Activated T-cell treated with anti-CD3 and anti-CD28 coated beads, Interleukin-2, amount 50 U/mL, for 72 hours (primary cell): ENCODE results near the gene GORASP2. TPM values are rescaled to one million over a fixed set of nuclear protein-coding genes. Genes with fewer than 3 reads are reported as not detected.

Source experiments
- ATAC-seq, 2 donors: fragments of 150-1000 bp; cut with Tn5 transposase; replicated peaks in 1 of 2; 2 replicates each; pipeline ENCODE4 v1.10.0; 2021; ENCODE audit warnings: moderate library complexity in 2 of 2, mild to moderate bottlenecking in 1 of 2
- DNase-seq, 2 donors: peaks; one replicate each; pipeline ENCODE4 v3.0.0; 2021 to 2022; ENCODE audit warnings: mixed read lengths in 1 of 2
- H3K27ac Mint-ChIP-seq: one replicate; pipeline ENCODE4 v1.8.0; 2022; ENCODE audit warnings: mild to moderate bottlenecking, moderate library complexity, mixed read lengths
- H3K27me3 Mint-ChIP-seq: one replicate; pipeline ENCODE4 v1.8.0; 2022; ENCODE audit warnings: low read depth, mixed read lengths
- H3K36me3 Mint-ChIP-seq, 2 donors: one replicate each; pipeline ENCODE4 v1.8.0; 2022; ENCODE audit warnings: mixed read lengths in 2 of 2, mild to moderate bottlenecking in 1 of 2; ENCODE audit not compliant: insufficient read depth in 2 of 2
- H3K4me1 Mint-ChIP-seq: one replicate; pipeline ENCODE4 v1.8.0; 2022; ENCODE audit warnings: low read depth, mixed read lengths
- H3K4me3 Mint-ChIP-seq, 2 donors: one replicate each; pipeline ENCODE4 v1.8.0; 2022; ENCODE audit warnings: mild to moderate bottlenecking in 2 of 2, mixed read lengths in 2 of 2, moderate library complexity in 2 of 2
- H3K9me3 Mint-ChIP-seq, 2 donors: one replicate each; pipeline ENCODE4 v1.8.0; 2022; ENCODE audit warnings: mixed read lengths in 2 of 2
- total RNA-seq, 2 donors: library from RNA; stranded (reverse); gene quantifications; one replicate each; pipeline ENCODE4 v1.2.3, GENCODE V29; 2022

Gene GORASP2
- total RNA-seq, 2 donors from 2014 or later = 86.8 to 90.4 TPM

DNA sequence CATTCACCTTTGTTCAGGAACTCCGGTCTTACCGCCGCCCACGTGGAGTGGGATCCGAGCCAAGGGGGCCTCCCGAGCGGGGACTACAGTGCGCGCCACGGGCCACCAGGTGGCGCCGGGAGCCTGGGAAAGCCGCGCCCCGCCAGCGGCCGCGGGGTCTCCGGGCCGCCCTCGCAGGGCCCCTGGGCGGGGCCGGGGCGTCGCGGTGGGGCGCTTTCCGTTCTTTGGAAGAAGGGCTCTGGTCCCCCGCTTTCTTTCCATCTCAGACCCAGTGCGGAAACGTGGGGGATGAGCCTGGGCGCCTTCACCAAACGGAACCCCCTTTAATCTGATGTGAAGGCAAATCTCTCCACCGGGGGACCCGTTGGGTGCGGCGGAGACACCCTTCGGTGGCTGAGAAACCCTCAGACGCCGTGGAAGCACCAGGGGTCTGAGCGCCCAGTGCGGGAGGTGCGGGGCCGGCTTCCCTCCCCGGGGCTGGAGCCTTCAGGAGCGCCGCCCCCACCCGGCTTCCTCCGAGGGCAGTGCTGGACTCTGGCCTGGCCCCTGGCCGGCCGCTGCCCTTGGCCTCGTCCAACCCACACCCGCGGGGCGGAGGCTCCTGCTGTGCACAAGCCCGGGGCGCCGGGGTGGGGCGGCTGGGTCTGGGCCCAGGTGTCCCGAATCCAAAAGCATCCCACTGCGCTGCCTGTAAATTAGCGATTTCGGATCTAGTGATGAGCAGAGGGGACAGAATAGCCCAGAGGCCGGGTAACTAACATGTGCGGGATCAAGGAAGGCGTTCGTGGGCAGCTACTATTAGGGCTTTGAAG is 44.6 kb downstream of the GORASP2 start:
- no peaks in the 10 kb centered on the region for H3K36me3 Mint-ChIP-seq
- H3K9me3 Mint-ChIP-seq = no peaks in the 10 kb centered on the region
- peak overlapping the region; percentile 60 to 80 for H3K4me3 Mint-ChIP-seq
- ATAC-seq = peak; percentile 93 to 95
- no peaks in the 10 kb centered on the region for H3K27me3 Mint-ChIP-seq
- H3K27ac Mint-ChIP-seq = peak overlapping the region; percentile 48
- H3K4me1 Mint-ChIP-seq = peaks cover 26% of the 10 kb centered on the region
- peak; percentile 87 to 93 for DNase-seq

DNA sequence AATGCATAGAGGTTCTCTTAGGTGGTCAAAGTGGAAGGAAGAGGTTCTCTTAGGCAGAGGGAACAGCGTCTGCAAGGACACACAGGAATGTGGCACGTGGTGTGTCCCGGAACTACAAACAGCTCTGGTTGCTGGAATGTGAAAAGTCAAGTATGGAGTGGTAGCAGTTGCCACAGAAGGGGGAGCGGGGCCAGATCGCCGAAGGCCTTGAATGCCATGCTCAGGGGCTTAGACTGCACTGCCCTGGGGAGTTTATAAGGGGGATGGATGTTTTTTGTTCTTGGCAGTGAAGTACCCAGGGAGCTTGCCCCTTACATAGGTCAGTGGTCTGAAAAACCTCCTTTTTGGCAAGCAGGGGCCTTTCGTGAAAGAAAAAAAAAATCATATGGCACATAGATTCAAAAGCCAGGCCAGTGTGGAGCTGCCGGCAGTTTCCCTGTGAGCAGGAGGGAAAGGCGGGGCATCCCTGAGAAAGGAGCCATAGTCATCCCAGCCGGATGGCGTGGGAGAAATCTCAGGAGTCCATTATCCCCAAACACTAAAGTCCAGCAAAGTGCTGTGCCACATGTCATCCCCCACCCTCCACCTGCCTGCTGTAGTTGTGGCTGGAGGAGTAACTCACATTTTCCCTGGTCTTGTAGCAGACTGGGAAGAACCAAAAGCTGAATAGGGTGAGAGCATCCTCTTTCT is 45.4 kb downstream of the GORASP2 start:
- H3K36me3 Mint-ChIP-seq = no peaks in the 10 kb centered on the region
- DNase-seq (no peak), ATAC-seq (no peak)
- no peaks in the 10 kb centered on the region for H3K27me3 Mint-ChIP-seq
- peak overlapping the region; percentile 60 to 80 for H3K4me3 Mint-ChIP-seq
- no peaks in the 10 kb centered on the region for H3K9me3 Mint-ChIP-seq
- peak overlapping the region; percentile 48 for H3K27ac Mint-ChIP-seq
- peaks cover 26% of the 10 kb centered on the region for H3K4me1 Mint-ChIP-seq

DNA sequence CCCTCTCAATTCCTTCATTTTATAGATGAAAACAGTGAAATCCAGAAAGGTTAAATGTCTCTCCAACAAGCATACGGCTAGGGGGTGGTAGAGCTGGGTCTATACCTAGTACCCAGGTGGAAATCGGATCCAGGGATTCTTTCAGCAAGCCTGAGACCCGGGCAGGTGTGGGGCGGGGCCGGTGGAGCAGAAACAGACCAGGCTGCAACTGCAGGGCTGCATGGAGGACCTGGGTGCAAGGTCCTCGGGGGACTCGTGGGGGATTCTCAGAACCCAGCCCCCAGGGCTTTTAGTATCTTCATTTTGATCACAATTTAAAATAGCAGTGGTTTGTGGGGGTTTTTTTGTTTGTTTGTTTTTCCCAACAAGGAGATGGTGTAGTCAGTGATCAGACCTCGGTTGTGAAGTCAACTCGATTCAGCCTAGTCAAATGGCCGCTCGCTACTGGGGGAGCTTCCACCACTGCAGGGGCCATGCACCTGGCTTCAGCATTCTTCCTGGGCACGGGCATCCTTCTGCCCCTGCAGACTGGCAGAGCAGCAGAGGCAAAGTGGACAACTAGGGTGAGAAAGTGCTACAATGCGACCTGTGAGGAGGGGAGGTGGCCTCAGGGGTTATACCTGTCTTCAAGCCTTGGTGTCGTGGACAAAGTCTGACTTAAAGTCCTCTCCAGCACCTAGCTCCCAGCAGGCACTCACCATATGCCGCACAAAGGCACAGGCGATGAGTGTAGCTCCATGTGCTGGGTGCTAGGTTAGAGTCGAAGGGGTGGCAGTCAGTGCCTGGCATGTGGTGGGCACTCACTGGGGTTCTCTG is 46.3 kb downstream of the GORASP2 start:
- H3K36me3 Mint-ChIP-seq = no peaks in the 10 kb centered on the region
- no peak for ATAC-seq
- no peak overlapping the region for H3K4me3 Mint-ChIP-seq
- H3K27ac Mint-ChIP-seq = no peak overlapping the region
- H3K9me3 Mint-ChIP-seq = no peaks in the 10 kb centered on the region
- H3K4me1 Mint-ChIP-seq = peaks cover 26% of the 10 kb centered on the region
- no peak for DNase-seq
- no peaks in the 10 kb centered on the region for H3K27me3 Mint-ChIP-seq

GRCh38 chr2:170975943-170976270 is 46.9 kb downstream of the GORASP2 start:
- H3K9me3 Mint-ChIP-seq = no peaks in the 10 kb centered on the region
- H3K27me3 Mint-ChIP-seq = peaks cover 2% of the 10 kb centered on the region
- no peak overlapping the region for H3K4me3 Mint-ChIP-seq
- DNase-seq = no peak
- no peaks in the 10 kb centered on the region for H3K36me3 Mint-ChIP-seq
- H3K27ac Mint-ChIP-seq = no peak overlapping the region
- peaks cover 26% of the 10 kb centered on the region for H3K4me1 Mint-ChIP-seq
- no peak for ATAC-seq

GRCh38 chr2:170984079-170984478 is 55.0 kb downstream of the GORASP2 start:
- Mint-ChIP-seq H3K9me3 (no peaks in the 10 kb centered on the region), H3K27ac (no peak overlapping the region), H3K4me3 (no peak overlapping the region), H3K27me3 (peaks cover 7% of the 10 kb centered on the region), H3K4me1 (no peaks in the 10 kb centered on the region), H3K36me3 (peaks cover 0 to 1% of the 10 kb centered on the region in 2 donors)
- no peak for DNase-seq
- ATAC-seq = no peak

GRCh38 chr2:170985407-170985806 is 56.4 kb downstream of the GORASP2 start:
- ATAC-seq (no peak), DNase-seq (no peak)
- Mint-ChIP-seq H3K4me3 (no peak overlapping the region), H3K4me1 (no peaks in the 10 kb centered on the region), H3K27ac (no peak overlapping the region), H3K9me3 (no peaks in the 10 kb centered on the region), H3K27me3 (peaks cover 7% of the 10 kb centered on the region), H3K36me3 (peaks cover 0 to 1% of the 10 kb centered on the region in 2 donors)

DNA sequence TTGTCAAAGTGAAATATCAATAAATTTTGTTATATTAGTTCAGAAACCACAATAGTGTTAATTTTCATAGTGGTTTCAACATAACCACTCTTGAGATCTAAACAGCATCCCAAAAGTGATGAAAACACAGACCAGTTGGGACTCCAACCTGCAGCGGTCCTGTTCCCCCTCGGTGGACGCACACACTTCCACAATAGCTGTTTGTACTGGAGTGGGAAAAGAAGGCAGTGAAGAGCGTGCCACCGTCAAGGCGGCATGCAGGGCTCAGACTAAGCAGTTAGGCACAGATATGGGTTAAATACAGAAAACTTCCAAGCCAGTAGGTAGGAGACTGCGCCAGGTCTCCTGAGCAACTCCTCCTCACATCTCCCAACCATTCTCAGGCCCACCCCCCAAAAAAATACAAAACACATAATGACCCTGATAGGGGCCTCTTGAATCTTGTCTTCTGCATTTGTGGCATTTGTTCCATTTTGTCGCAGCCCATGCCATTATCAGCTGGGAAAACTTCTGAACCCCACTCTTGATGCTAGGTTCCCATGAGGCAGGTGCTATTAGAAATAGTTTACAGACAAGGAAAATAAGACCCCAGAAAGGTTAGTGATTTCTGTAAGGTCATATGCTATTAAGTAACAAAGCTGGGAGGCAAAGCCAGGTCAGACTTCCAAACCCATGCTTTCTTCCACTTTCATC is 57.7 kb downstream of the GORASP2 start:
- no peak overlapping the region for H3K4me3 Mint-ChIP-seq
- H3K9me3 Mint-ChIP-seq = no peaks in the 10 kb centered on the region
- no peaks in the 10 kb centered on the region for H3K27me3 Mint-ChIP-seq
- DNase-seq (no peak), ATAC-seq (no peak)
- H3K27ac Mint-ChIP-seq = no peak overlapping the region
- H3K4me1 Mint-ChIP-seq = no peaks in the 10 kb centered on the region
- peaks cover 0 to 9% of the 10 kb centered on the region in 2 donors for H3K36me3 Mint-ChIP-seq

GRCh38 chr2:170991398-170992182 is 62.5 kb downstream of the GORASP2 start:
- Mint-ChIP-seq H3K4me3 (no peak overlapping the region), H3K27me3 (no peaks in the 10 kb centered on the region), H3K4me1 (no peaks in the 10 kb centered on the region), H3K9me3 (no peaks in the 10 kb centered on the region), H3K27ac (peak overlapping the region; percentile 52), H3K36me3 (peaks cover 2 to 17% of the 10 kb centered on the region in 2 donors)
- DNase-seq (no peak), ATAC-seq (no peak)

- Mint-ChIP-seq H3K9me3 (no peaks in the 10 kb centered on the region), H3K4me3 (no peak overlapping the region), H3K4me1 (no peaks in the 10 kb centered on the region), H3K36me3 (peaks cover 2 to 14% of the 10 kb centered on the region in 2 donors), H3K27me3 (no peaks in the 10 kb centered on the region), H3K27ac (no peak overlapping the region)
- ATAC-seq (no peak), DNase-seq (no peak)
Observed at GRCh38 chr2:170996316-170996715, 67.3 kb downstream of the GORASP2 start.

- DNase-seq (no peak), ATAC-seq (no peak)
- no peak overlapping the region for H3K4me3 Mint-ChIP-seq
- H3K9me3 Mint-ChIP-seq = no peaks in the 10 kb centered on the region
- peaks cover 2 to 13% of the 10 kb centered on the region in 2 donors for H3K36me3 Mint-ChIP-seq
- H3K4me1 Mint-ChIP-seq = no peaks in the 10 kb centered on the region
- no peaks in the 10 kb centered on the region for H3K27me3 Mint-ChIP-seq
- H3K27ac Mint-ChIP-seq = no peak overlapping the region
Observed at GRCh38 chr2:170997893-170998597, 69.0 kb downstream of the GORASP2 start.

- no peak for DNase-seq
- Mint-ChIP-seq H3K4me3 (no peak overlapping the region), H3K36me3 (peaks cover 2 to 10% of the 10 kb centered on the region in 2 donors)
Observed at GRCh38 chr2:170999654-171000053, 70.6 kb downstream of the GORASP2 start.

DNA sequence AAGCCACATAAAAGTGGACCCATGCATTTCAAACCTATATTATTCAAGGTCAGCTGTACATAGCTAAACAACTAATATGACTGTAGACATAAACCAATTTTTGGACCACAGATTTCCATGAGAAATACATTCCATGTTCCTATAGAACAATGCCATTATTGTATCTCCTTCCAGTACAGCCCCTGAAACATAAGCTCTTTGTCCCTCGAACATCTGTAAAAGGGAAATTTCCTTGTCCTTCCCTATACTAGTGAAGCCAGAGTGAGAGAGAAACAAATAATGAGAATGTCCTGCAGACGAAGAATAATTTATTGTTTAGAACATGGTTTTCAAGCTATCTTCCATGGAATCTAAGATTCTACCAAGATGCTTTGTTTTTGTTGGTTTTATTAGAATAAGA is 75.3 kb downstream of the GORASP2 start:
- Mint-ChIP-seq H3K27ac (no peak overlapping the region), H3K4me1 (peaks cover 36% of the 10 kb centered on the region), H3K27me3 (no peaks in the 10 kb centered on the region), H3K36me3 (peaks cover 3 to 27% of the 10 kb centered on the region in 2 donors), H3K9me3 (no peaks in the 10 kb centered on the region), H3K4me3 (no peak overlapping the region)
- ATAC-seq (no peak), DNase-seq (no peak)

More at GRCh38 chr2:170999654-171000053, 70.6 kb downstream of the GORASP2 start:
- Mint-ChIP-seq H3K27ac (no peak overlapping the region), H3K9me3 (no peaks in the 10 kb centered on the region), H3K27me3 (no peaks in the 10 kb centered on the region), H3K4me1 (peaks cover 5% of the 10 kb centered on the region)
- no peak for ATAC-seq
